ENCODE measurements around the gene DDC.

DNA sequence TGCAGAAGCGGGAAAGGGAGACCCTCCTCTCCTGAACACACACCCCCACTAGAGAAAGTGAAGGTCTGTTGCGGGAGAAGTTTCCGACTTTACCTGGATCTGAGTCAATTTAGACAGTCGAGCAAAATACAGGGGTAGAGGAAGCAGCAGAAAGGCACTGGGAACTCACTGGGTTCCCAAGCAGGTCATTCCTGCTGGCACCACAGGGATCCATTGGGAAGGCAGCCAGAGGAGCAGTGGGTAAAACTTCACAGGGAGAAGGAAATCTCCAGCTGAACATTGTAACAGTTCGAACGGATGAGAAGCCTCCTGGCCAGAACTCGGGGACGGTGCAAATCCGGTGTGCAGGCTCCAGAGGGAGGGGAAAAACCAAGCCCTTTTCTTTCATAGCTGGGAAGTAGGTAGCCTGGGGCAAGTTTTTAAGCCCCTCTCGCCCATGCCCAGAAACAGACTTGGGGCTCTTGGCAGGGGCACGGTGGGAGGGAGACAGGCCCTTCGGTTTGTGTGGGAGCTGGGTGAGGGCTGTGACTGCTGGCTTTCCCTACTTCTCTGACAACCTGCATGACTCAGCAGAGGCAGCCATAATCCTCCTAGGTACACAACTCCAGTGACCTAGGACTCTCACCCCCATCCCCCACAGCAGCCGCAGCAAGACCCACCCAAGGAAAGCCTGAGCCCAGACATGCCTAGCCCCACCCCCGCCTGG lies 51.9 kb downstream of the DDC start:
- TF ChIP-seq CTCF (IDR thresholded peaks at IDR 0.05) (no peak), POLR2A (IDR thresholded peaks at IDR 0.05) (no peak)

Data from esophagus squamous epithelium (tissue), 4 donors.